GOT3 (cell line): ENCODE results near the gene LFNG.

Experiments
- DNase-seq: peaks from one replicate; lab custom pipeline; 2025; ENCODE audit warnings: mixed read lengths; lab: John Stamatoyannopoulos, UW

LFNG gene, protein sequence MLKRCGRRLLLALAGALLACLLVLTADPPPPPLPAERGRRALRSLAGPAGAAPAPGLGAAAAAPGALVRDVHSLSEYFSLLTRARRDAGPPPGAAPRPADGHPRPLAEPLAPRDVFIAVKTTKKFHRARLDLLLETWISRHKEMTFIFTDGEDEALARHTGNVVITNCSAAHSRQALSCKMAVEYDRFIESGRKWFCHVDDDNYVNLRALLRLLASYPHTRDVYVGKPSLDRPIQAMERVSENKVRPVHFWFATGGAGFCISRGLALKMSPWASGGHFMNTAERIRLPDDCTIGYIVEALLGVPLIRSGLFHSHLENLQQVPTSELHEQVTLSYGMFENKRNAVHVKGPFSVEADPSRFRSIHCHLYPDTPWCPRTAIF

DNA sequence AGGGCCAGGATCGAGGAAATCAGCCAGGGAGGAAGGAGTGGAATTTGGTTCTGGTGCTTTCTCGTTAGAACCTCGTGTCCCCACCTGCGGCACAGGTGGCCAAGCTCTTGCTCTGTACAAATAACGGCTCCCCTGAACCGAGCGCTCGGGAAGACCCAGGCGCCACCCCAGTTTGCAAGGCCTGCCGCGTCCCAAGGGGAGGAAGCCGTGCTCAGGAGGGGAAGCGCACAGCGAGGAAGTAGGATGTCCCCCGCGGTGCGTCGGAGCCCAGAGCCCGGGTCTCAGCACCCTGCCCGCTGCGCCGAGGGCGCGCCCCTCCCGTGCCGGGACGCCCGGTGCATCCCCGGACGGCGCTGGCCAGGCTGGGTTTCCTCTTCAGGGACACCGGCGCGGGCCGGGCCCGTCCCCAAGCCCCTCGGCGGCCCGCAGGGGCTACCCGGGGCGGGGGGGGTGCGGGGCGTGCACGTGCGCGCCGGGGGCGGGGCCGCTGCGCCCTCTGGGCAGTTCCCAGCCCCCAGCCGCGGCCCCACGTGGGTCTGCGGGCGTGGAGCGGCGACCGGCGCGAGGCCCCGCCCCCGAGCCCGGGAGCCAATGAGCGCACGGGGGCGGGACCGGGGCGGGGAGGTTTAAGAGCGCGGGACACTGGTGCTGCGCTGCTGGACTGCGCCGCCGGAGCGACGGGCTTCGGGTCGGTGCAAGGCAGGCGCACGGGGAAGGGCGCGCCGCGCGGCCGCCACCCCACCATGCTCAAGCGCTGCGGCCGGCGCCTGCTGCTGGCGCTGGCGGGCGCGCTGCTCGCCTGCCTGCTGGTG, at the start of gene LFNG:
Gene LFNG, plus strand, starts transcription at position 656 of the 812 bp plus-strand sequence. Its CDS starts 88 bp downstream, at position 744.
- peak; percentile 74 for DNase-seq

DNA sequence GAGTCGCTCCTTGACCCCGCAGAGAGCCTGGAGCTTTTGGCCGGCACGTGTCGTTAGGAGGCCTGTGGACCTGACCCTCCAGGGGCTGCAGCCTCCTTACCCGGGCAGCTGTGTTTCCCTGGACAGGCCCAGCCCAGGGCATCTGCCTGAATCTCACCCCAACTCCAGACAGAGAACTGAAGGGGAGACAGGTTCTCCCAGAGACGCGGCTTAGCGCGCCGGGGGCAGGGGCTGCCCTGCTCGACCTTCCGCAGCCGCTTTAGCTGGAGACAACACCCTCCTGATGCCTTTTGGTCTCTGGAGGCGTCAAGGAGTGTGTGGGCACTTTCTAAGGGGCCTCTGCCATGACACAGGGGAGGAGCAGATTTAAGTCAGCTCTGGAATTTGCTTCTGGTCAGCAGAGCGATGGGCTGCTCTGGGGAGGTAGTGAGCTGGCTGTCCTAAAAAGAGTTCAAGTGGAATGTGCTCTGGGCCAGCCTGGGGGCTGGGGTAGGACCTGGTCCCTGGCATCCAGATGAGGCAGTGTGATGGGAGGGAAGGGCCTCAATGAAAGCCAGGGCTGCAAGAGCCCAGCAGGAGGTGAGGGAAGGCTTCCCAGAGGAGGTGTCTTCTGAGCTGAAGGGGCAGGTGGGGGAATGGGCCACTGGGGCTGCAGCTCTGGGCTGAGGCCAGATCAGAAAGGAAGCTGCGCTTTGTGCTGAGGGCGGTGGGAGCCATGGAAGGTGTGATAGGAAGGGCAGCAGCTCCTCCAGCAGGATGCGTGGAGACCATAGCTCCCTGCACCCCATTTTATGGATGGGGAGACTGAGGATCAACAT, 49.2 kb upstream of the LFNG start:
- no peak for DNase-seq

DNA sequence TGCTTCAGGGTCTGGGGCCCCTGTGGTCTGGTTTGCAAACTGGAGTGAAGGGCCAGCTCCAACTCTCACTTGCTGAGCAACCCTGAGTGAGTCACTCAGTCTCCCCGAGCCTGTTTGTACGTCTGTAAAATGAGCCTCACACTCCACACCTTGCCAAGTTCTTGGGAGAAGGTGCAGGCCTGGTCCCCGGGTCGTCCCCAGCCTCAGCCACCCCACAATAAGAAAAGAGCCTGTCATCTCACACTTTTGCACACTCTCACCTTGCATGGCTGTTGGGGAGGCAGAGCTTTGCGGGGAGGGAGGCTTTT, 48.6 kb upstream of the LFNG start:
- no peak for DNase-seq

DNA sequence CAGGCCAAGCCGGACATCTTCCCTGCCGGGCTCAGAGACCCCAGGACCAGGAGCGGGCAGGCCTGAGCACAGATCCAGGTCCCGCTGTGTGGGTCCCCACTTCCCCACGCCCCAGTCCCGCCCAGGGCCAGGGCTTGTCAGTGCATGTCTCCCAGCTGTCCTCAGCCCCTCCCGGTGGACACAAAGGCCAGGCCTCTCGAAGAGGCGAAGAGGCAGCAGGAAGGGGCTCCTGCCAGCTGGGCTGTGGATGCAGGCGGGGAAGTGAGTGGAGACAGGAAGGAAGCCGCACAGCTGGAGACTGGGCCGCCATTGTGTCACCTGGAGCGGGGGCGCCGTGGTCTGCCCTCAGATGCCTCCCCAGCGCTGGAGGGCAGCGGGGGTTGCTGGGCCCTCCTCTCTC, 48.2 kb upstream of the LFNG start:
- DNase-seq, result no peak

DNA sequence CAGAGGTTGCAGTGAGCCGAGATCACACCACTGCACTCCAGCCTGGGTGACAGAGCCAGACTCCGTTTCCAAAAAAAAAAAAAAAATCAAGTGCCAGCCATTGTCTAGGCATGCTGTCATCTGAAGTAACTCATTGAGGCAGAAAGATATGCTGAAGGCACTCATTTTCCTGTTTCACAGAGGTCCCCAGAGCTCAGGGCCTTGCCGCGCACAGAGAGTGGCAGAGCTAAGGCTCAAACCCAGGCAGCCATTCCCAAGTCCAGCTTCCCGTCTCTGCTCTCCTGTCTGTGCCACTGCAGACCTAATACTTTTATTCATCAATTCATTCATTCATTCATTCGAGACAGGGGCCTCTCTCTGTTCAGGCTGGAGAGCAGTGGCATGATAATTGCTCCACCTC, 46.8 kb upstream of the LFNG start:
- no peak for DNase-seq

DNA sequence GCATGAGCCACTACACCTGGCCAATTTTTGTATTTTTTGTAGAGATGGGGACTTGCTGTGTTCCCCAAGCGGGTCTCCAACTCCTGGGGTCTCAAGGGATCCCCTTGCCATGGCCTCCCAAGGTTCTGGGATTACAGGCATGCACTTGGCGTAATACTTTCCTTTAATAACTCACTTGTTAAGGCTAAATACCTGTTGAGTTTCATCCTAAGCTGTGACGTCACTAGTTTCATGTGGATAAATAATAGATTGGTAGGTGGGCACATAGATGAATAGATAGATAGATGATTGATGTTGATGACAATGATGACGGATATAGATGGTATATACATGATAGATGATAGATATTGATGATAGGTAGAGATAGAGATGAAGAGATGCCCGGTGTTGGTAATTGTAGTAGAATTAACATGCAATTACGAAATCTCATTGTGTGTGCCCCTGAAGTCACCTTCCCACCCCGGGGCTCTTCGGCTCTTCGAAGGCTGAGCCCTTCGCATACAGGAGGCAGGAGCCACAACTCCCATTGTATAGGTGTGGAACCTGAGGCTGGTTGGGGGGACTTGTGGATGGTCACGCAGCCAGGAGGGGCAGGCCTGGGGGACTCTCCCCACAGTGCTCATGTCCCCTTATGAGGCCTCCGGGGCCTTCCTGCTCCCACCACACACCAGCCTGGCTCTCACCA, 45.9 kb upstream of the LFNG start:
- no peak for DNase-seq

DNA sequence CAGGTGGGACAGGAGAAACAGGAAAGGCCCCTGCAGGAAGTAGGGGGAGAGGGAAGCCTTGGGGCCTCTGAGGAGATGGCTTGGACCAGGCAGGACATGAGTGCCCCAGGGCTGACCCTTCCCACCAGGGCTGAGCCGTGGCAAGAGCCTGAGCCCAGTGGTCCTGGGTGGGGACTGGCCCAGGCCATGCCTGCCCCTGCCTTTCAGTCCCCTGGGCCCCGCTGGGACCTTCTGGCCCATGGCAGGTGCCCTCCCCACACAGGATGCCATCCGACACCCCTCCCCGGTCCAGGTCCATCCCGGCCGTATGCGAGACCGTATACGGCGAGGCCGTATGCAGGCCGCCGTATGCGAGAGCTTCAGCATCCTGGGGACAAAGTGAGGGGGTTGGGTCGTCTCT, 45.4 kb upstream of the LFNG start:
- DNase-seq, result no peak

DNA sequence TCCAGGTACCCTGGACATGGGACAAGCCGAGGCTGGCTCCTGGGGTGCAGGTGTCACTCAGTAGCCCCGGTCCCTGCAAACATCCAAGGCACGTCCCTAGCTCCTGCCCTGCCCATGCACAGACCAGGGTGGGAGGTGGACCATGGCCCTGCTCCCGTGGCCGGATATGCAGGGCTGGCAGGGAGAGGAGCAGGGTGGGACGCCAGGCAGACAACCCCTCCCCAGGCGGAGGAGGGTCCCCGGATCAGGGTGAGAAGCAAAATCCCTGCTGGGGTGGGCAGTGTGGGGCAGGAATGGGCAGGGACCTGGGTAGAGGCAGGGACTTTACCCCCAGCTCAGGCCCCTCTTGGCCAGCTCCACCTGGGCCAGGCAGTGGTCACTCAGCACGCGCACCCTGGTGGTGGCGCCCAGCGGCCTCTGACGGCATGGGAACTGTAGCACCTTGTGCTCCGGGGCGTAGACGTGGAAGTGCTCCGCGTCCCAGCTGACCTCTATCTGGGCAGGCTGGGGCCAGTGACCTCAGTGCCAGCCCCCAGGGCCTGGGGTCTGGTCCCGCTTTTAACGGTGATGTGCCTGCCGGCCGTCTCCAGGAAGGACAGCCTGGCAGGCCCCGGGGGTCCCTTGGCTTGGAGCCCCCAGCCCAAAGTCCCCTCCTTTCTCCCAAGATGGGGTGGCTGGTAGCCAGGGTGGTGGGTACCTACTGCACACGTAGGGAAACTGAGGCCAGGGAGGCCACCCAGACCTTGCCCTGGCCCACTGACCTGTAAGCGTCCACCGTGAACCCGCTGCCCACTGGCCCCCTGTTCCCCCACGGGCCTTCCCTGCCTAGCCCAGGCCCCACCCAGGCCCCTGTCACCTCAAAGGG, 44.5 kb upstream of the LFNG start:
- no peak for DNase-seq

DNA sequence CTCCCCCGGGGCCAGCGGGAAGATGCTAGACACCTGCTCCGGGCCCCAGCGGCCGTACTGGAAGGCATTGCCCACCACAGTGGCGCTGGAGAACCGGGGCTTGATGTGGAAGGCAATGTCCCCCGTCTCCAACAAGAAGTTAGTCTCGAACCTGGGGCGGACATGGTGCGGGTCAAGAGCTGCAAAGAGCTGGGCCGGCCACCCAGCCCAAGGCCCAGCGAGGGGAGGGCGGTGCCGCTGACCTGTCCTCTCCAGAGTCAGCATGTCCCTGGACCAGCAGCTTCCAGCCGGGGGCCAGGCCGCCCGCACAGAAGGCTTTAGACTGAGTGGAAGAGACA, 43.9 kb upstream of the LFNG start:
- DNase-seq, result no peak

DNA sequence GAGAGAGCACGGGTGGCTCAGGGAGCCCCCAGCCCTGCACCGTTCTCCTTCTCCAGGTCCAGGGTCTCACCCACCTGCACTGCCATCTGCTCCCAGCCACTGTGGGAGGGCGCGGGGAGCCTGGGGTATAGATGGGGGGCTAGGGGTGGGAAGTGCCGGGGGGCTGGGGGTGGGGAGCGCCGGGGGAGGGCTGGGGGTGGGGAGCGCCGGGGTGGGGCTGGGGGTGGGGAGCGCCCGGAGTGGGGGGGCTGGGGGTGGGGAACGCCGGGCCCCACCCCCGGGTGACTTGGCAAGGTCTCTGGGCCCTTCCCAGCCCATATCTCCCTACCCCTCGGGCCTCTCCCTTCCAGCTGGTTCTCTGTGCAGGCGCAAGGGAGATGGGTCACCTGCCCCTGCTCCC, 43.3 kb upstream of the LFNG start, which contains the start of gene GRIFIN:
Gene GRIFIN, minus strand, starts transcription at position 101 of the 400 bp plus-strand sequence. Its CDS starts 15 bp downstream, at position 86.
- DNase-seq, result no peak

DNA sequence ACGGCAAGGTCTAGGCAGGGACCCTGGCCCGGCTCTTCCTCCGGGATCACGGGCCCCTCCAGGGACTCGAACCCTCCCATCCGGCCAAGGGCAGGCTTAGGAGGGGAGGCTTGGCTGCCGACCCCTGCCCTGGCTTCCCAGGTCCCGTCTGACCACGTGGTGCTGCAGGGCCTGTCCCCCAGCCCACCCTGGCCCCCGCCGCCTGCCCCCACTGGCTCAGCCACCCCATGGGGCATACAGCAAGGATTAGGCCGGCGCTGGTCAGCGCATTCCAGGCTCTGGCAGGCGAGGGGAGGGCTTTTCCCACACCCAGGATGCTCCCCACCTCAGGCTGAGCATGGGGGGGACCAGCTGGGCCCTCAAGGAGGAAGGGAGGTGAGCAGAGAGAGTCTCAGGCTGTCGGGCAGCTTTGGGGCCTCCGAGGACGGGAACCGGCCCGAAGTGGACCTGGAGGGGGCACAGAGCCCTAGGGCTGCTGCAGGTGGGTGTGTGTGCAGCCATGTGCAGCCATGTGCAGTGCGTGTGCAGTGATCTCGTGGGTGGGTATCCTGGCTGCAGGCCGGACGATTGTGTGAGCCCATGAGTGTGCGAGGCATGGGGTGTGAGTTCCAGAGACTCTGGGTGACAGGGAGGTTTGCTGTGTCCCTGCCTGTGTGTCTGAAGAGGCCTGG, 42.7 kb upstream of the LFNG start:
- DNase-seq, result no peak

DNA sequence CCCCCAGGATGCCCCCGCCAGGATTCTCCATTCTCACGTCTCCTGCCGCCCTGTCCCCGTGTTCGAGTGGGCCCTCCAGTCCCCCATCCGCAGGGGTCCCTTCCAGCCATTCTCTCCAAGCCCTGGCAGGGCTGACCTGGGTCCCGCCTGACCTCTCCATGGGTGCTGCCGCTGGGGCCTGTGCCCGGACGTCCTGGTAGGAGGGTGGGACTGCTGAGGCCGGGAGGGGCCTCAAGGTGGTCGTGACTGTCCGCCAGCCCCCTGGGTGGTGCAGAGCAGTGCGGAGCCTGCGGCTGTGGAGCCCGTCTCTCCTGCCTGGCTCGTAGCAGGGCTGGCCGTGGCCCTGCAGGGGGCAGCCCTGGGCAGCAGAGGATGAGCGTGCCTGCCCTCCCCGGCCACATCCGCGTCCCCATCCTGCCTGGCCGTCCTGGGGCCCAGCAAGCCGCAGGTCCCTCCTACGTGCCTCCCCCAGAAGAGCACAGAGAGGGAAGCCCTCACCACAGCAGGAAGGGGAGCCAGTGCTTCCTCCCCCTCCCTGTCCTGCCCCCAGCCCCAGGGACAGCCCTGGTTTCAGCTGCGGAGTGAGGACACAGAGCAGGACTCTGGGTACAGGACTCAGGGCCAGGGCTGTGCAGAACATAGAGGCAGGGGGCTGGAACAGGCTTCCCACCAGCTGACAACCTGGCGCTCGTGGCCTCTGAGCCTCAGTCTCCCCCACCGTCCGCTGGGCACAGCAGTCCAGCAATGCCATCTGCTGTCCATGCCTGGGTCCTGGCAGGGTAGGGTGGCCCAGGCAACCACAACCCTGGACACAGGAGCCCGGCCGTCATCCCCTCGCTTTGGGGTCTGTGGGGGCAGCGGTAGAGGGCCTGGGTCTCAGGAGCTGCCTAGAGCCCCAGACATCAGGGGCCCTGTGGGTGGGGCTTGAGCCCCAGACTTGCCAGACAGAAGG, 41.9 kb upstream of the LFNG start:
- no peak for DNase-seq

DNA sequence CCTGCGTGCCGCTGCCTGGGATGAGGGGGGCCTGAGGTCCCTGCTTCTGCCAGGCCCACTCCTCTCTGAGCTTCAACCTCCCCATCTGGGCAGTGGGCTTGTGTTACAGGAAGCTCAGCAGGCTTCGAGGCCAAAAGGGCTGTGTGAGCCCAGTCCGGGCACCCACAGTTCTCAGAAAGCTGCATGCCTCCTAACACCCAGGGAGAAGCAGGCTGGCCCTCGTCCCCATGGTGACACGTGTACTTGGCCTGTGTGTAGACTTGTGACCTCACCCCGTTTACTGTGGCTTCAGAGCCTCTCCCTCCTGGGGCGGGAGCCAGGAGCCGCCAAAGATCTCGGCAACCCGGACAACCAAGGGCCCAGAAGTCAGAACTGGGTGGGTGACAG, 41.2 kb upstream of the LFNG start:
- no peak for DNase-seq

DNA sequence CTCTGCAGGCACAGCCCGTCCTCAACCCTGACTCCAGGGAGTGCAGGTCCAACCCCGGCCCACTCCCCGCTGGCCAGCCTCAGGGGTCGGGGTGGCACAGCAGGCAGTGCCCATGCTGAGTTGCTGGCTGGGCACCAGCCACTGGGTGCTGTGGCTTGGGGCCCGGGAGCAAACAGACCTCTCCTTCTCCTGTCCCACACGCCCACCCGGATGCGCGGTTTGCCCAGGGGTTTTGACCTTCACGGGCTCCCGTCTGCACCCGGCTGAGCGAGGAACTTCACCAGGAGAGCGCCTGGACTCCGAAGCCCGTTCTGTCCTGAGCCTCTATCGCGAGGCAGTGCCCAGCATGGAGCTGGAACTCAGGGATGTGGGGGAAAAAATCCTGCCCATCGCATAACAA, 40.8 kb upstream of the LFNG start:
- no peak for DNase-seq

DNA sequence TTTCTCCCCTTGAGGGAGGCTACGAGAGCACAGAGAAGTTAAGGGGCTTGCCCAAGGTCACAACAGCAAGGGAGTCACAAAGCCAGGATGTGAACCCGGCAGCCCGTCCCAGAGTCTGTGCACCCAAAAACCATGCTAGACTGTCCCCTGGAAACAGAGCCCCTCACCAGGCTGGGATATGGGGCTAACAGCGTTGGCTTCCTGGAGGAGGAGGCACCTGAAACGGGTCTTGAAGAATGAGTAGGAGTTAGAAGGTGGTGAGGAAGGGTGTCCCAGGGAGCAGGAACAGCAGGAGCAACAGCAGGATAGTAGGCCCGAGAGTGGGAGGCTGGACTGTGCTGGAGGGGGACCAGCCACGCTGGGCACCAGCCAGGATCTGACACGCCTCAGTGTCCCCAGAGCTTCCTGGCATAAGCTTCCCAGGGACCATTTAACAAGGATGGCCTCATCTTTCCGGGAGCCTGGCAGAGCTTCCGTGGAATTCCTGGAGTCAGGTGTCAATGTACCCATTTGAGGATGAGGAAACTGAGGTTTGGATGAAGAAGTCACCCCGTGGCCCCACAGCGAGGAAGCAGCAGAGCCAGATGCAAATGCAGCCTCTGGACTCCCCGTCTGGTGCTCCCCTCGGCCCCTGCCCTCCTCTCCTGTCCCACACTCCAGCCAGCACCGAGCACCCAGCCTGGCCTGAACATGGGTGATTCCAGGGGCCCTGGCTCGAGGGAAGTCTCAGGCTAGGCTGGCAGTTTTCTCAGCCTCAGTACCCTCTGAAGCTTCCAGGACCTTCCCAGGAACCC, 40.1 kb upstream of the LFNG start:
- DNase-seq, result no peak

DNA sequence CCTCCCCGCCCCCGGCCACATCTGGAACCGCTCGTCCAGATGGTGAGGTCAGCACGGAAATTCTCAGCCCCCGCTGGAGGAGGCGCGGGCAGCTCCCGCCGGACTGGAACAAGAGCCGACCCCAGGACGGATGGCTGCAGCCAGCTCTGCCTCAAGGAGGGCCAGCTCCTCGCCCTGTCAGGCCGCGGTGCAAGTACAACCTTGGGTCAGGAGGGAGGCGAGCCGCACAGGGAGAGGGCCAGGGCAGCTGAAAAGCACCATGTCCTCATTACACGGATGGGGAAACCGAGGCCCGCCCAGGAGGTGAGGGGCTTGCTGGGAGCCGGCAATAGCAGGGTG, 39.5 kb upstream of the LFNG start:
- DNase-seq, result no peak

DNA sequence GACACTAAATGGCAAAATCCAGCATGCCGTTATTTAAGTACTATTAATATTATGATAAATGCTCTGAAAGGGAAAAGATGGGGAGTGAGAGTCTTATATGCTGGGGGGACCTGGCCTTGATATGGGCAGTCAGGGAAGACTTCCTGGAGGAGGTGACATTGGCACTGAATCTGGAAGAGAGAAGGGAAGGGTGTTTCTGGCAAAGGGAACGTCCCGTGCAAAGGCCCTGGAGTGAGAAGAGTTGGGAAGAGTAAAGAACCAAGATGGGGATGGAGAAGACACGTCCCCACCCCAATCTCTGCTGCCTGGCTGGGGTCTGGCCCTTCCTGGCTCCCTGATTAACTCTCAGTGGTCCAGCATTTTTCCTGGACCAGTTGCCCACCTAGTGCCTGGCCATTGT, 38.4 kb upstream of the LFNG start:
- no peak for DNase-seq

DNA sequence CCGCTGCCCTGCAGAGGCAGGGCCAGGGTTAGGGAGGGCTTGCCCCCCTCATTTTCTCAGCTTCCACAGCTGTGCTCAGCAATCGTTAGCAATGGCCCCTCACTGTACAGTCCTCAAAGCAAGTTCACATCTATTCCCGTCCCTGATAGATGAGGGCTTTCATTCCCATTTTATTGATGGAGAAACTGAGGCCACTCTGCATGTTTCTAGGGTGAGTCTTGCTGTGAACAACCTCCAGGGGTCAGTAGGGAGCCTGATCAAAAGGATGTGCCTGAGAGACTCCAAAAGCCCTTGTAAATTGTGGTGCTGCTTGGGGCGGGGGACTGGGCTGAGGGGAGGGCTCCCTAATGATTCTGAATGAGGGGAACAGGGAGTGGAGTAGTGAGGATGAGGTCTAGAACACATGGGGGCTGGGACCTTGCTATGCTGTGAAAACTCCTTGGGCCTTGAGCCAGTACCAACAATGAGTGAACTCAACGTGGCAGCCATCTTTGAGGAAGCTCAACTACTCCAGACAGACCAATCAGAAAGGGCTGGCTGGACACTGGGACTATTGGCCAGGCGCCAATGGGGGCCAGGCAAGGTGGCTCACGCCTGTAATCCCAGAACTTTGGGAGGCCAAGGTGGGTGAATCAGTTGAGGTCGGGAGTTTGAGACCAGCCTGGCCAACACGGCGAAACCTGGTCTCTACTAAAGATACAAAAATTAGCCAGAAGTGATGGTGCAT, 36.7 kb upstream of the LFNG start:
- DNase-seq, result no peak
